Caco-2 (cell line): ENCODE measurements around the gene ADA. TPM values are rescaled to one million over a fixed set of nuclear protein-coding genes. Genes with fewer than 3 reads are reported as not detected.

Source experiments
- BruUV-seq: library from RNA; stranded (reverse); fragments of 400-500 nt; replicated peaks from 2 replicates; lab custom pipeline; 2021; lab: Mats Ljungman, UMichigan
- CTCF ChIA-PET: fragments of 300-600 bp; sonication (Branson Sonifier 250); formaldehyde crosslinking; loops from one replicate; lab custom pipeline; 2022; ENCODE audit warnings: antibody characterized with exemption; lab: Charles Lee
- POLR2A ChIA-PET: fragments of 300-600 bp; sonication (Branson Sonifier 250); formaldehyde crosslinking; loops from one replicate; lab custom pipeline; 2022; ENCODE audit warnings: antibody characterized with exemption; lab: Charles Lee
- DNase-seq, 2 experiments: peaks; one replicate each; pipeline versions ENCODE4 v3.0.0 to v3.0.0-alpha.2; 2020 to 2022
- H3K27me3 ChIP-seq: replicated peaks from 2 replicates; pipeline ENCODE4 v1.6.0; 2011; ENCODE audit warnings: low read length; ENCODE audit not compliant: control insufficient read depth, insufficient read depth
- H3K36me3 ChIP-seq: 2 replicates; pipeline ENCODE4 v1.5.1; 2011; ENCODE audit warnings: low read length; ENCODE audit not compliant: control insufficient read depth, insufficient read depth
- H3K4me1 ChIP-seq: fragments of 250-450 bp; sonication (Bioruptor Pico); 2 replicates; pipeline ENCODE4 v1.5.1; 2020; ENCODE audit warnings: mild to moderate bottlenecking
- H3K4me3 ChIP-seq: 2 replicates; pipeline ENCODE4 v1.5.1; 2011; ENCODE audit warnings: low read depth, mild to moderate bottlenecking, control low read depth, low read length
- H3K9me3 ChIP-seq: fragments of 250-450 bp; sonication (Bioruptor Pico); 2 replicates; pipeline ENCODE4 v1.5.1; 2020; ENCODE audit warnings: mild to moderate bottlenecking, moderate library complexity
- H3K27ac Mint-ChIP-seq: one replicate; pipeline ENCODE4 v1.8.0; 2022; ENCODE audit warnings: mixed read lengths; ENCODE audit not compliant: unreplicated experiment
- H3K27me3 Mint-ChIP-seq: one replicate; pipeline ENCODE4 v1.8.0; 2022; ENCODE audit warnings: mixed read lengths; ENCODE audit not compliant: insufficient read depth, unreplicated experiment
- H3K36me3 Mint-ChIP-seq: one replicate; pipeline ENCODE4 v1.8.0; 2022; ENCODE audit warnings: mild to moderate bottlenecking, mixed read lengths; ENCODE audit not compliant: insufficient read depth, unreplicated experiment
- H3K4me1 Mint-ChIP-seq: one replicate; pipeline ENCODE4 v1.8.0; 2022; ENCODE audit warnings: low read depth, mixed read lengths; ENCODE audit not compliant: unreplicated experiment
- H3K4me3 Mint-ChIP-seq: one replicate; pipeline ENCODE4 v1.8.0; 2022; ENCODE audit warnings: mild to moderate bottlenecking, moderate library complexity, mixed read lengths; ENCODE audit not compliant: unreplicated experiment
- H3K9me3 Mint-ChIP-seq: one replicate; pipeline ENCODE4 v1.8.0; 2022; ENCODE audit warnings: mixed read lengths; ENCODE audit not compliant: unreplicated experiment
- CTCF ChIP-seq, 2 experiments: fragments of 200-600 bp in 1 of 2; IDR thresholded peaks; 1 replicate in 1 of 2; 2 replicates in 1 of 2; pipeline versions ENCODE4 v1.5.1 to v1.8.0; 2011 to 2022; ENCODE audit warnings: antibody characterized with exemption in 1 of 2, control low read depth in 1 of 2, inconsistent platforms in 1 of 2, low read depth in 1 of 2, low read length in 1 of 2, mild to moderate bottlenecking in 1 of 2, moderate library complexity in 1 of 2; ENCODE audit not compliant: insufficient read depth in 1 of 2, severe bottlenecking in 1 of 2, unreplicated experiment in 1 of 2
- intact Hi-C: fragments of 100-400 bp; cut with micrococcal nuclease; formaldehyde crosslinking; loops from one replicate; pipeline ENCODE4 v1.10.0; 2022; ENCODE audit not compliant: unreplicated experiment
- total RNA-seq: library from RNA; stranded (reverse); gene quantifications from 2 replicates; pipeline ENCODE4 v1.2.3, GENCODE V29; 2022

Gene ADA
- total RNA-seq, 1 experiment from 2014 or later: 21.1 TPM

GRCh38 chr20:44635877-44636276 is 15.6 kb downstream of the ADA start:
- no TSS peak for BruUV-seq
- Histone ChIP-seq H3K9me3 (0 out of 2 replicates have a peak, but pooled peaks cover 1% of the 10 kb centered on the region), H3K36me3 (no peaks in the 10 kb centered on the region), H3K4me1 (0 out of 2 replicates have a peak, but pooled peaks cover 3% of the 10 kb centered on the region), H3K4me3 (no peak overlapping the region), H3K27me3 (no peaks in the 10 kb centered on the region)
- CTCF ChIA-PET: interaction anchor here (0.9 kb wide), 1 partner anchor 112 kb away, joined by 3 read pairs; no protein-coding TSS in a partner anchor
- TF ChIP-seq CTCF (IDR thresholded peaks at IDR 0.05; ENCODE audit: insufficient read depth in 1 of 2, low read depth in 1 of 2, low read length in 1 of 2, severe bottlenecking in 1 of 2, unreplicated experiment in 1 of 2): no peak
- intact Hi-C loops: no loop called here
- no peak overlapping the region for H3K27ac Mint-ChIP-seq
- POLR2A ChIA-PET: no interaction called here
- no peaks in the 10 kb centered on the region for H3K27me3 Mint-ChIP-seq
- no peaks in the 10 kb centered on the region for H3K4me1 Mint-ChIP-seq
- no peak for DNase-seq
- no peak overlapping the region for H3K4me3 Mint-ChIP-seq
- no peaks in the 10 kb centered on the region for H3K36me3 Mint-ChIP-seq
- no peaks in the 10 kb centered on the region for H3K9me3 Mint-ChIP-seq

- H3K4me3 Mint-ChIP-seq: no peak overlapping the region
- Histone ChIP-seq H3K27me3 (no peaks in the 10 kb centered on the region), H3K9me3 (no peaks in the 10 kb centered on the region), H3K36me3 (no peaks in the 10 kb centered on the region), H3K4me3 (no peak overlapping the region), H3K4me1 (0 out of 2 replicates have a peak, but pooled peaks cover 3% of the 10 kb centered on the region)
- H3K27me3 Mint-ChIP-seq: no peaks in the 10 kb centered on the region
- H3K9me3 Mint-ChIP-seq: no peaks in the 10 kb centered on the region
- ChIA-PET CTCF (no interaction called here), POLR2A (no interaction called here)
- H3K4me1 Mint-ChIP-seq: no peaks in the 10 kb centered on the region
- TF ChIP-seq CTCF (IDR thresholded peaks at IDR 0.05; ENCODE audit: insufficient read depth in 1 of 2, low read depth in 1 of 2, low read length in 1 of 2, severe bottlenecking in 1 of 2, unreplicated experiment in 1 of 2): no peak
- no peak overlapping the region for H3K27ac Mint-ChIP-seq
- no TSS peak for BruUV-seq
- DNase-seq: no peak
- H3K36me3 Mint-ChIP-seq: no peaks in the 10 kb centered on the region
- intact Hi-C loops: no loop called here
Measured at GRCh38 chr20:44633872-44634600, 17.5 kb downstream of the ADA start.

GRCh38 chr20:44633187-44633810 is 18.2 kb downstream of the ADA start:
- Histone ChIP-seq H3K36me3 (no peaks in the 10 kb centered on the region), H3K4me3 (no peak overlapping the region), H3K27me3 (no peaks in the 10 kb centered on the region), H3K4me1 (0 out of 2 replicates have a peak, but pooled peaks cover 3% of the 10 kb centered on the region), H3K9me3 (no peaks in the 10 kb centered on the region)
- Mint-ChIP-seq H3K4me3 (no peak overlapping the region), H3K36me3 (no peaks in the 10 kb centered on the region), H3K4me1 (no peaks in the 10 kb centered on the region), H3K27ac (no peak overlapping the region), H3K27me3 (no peaks in the 10 kb centered on the region), H3K9me3 (no peaks in the 10 kb centered on the region)
- no peak for TF ChIP-seq CTCF (IDR thresholded peaks at IDR 0.05; ENCODE audit: insufficient read depth in 1 of 2, low read depth in 1 of 2, low read length in 1 of 2, severe bottlenecking in 1 of 2, unreplicated experiment in 1 of 2)
- ChIA-PET CTCF (no interaction called here), POLR2A (no interaction called here)
- BruUV-seq: no TSS peak
- intact Hi-C loops: no loop called here
- no peak for DNase-seq
